ENCODE data around the gene USB1. TPM values are rescaled to one million over a fixed set of nuclear protein-coding genes. Genes with fewer than 3 reads are reported as not detected.
A peak's percentile ranks its signal among the peaks of the same experiment; 100 is the strongest.

Gene USB1
- total RNA-seq, 1 donor: 15.8 TPM

- no peak overlapping the region for H3K4me3 ChIP-seq (ENCODE audit: low read depth, low read length)
- TF ChIP-seq CTCF (IDR thresholded peaks at IDR 0.05; ENCODE audit: insufficient read depth, low read length): no peak
- no peak for DNase-seq (ENCODE audit: low read depth)
These were observed 11.3 kb downstream of the USB1 start for GRCh38 chr16:58012481-58012880.

GRCh38 chr16:58013201-58013956, 12.2 kb downstream of the USB1 start:
- DNase-seq (ENCODE audit: low read depth): no peak

DNA sequence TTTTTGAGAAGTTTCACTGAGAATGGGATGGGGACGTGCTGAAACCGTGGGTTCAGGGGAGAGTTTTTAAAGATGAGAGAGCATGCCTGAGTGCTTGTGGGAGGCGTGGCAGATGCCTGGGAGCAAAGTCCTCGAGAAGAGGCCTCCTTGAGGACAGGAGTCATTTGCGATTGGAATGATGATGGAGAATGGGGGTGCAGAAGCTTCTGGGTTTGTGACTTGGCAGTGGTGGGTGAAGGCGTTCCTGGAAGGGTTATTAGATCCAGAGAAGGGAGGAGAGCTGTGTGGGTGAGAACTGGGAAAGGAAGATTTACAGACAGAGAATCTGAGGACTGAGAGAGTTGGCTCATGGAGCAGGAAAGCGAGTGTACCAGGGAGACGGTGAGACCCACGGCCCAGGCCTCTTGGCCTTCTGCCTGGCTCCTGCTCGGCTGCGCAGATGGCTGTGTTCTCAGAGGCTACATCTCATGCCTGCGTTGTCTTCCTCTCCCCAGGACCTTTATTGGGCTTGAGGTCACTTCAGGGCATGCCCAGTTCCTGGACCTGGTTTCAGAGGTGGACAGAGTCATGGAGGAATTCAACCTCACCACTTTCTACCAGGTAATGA, 15.7 kb downstream of the USB1 start:
- no peak overlapping the region for H3K4me3 ChIP-seq (ENCODE audit: low read depth, low read length)
- no peak for DNase-seq (ENCODE audit: low read depth)
- TF ChIP-seq CTCF (IDR thresholded peaks at IDR 0.05; ENCODE audit: insufficient read depth, low read length): no peak

More at GRCh38 chr16:58013201-58013956, 12.2 kb downstream of the USB1 start:
- H3K4me3 ChIP-seq (ENCODE audit: low read depth, low read length): no peak overlapping the region
- no peak for TF ChIP-seq CTCF (IDR thresholded peaks at IDR 0.05; ENCODE audit: insufficient read depth, low read length)

- DNase-seq (ENCODE audit: low read depth): no peak
- TF ChIP-seq CTCF (IDR thresholded peaks at IDR 0.05; ENCODE audit: insufficient read depth, low read length): no peak
- no peak overlapping the region for H3K4me3 ChIP-seq (ENCODE audit: low read depth, low read length)
These were observed 17.6 kb downstream of the USB1 start for GRCh38 chr16:58018803-58019202.

DNA sequence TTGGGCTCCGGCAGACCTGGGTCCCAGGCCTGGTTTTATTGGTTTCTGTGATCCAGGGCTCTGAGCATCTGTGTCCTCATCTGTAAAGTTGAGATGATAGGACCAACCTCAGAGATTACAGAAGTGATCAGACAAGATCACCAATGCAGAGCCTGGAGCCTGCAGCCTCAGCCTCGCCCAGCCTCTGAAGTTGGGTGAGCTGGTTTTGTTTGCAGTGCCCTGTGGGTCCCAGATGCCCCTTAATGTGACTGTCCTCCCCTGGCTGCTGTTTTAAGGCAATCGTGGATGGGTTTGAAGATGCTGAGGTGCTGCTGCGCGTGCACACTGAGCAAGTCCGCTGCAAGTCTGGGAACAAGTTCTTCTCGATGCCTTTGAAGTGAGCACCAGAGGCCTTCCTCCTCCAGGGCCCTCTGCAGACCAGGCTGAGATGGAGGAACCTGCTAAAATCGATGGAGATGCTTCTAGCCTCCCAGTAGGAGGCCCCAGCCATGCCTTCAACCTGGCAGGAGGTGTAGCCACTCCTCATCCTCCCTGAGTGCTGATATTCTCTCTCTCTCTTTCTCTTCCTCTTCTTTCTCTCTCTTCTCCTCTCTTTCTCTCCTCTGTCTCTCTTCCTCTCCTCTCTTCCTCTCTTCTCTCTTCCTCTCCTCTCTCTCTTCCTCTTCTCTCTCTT, 18.8 kb downstream of the USB1 start:
- no peak for TF ChIP-seq CTCF (IDR thresholded peaks at IDR 0.05; ENCODE audit: insufficient read depth, low read length)
- DNase-seq (ENCODE audit: low read depth): no peak

GRCh38 chr16:58020628-58021521, 19.7 kb downstream of the USB1 start:
- peak; percentile 85 for TF ChIP-seq CTCF (IDR thresholded peaks at IDR 0.05; ENCODE audit: insufficient read depth, low read length)
- H3K4me3 ChIP-seq (ENCODE audit: low read depth, low read length): no peak overlapping the region
- DNase-seq (ENCODE audit: low read depth): peak; percentile 52

More for the DNA sequence above, 18.8 kb downstream of the USB1 start:
- no peak overlapping the region for H3K4me3 ChIP-seq (ENCODE audit: low read depth, low read length)
